HepG2 (cell line): Measurements from ENCODE around the gene RPL34. TPM values are rescaled to one million over a fixed set of nuclear protein-coding genes. Genes with fewer than 3 reads are reported as not detected.

Experiments
- AKAP8 ChIP-seq: sonication (generic); formaldehyde crosslinking; IDR thresholded peaks from 2 replicates; pipeline ENCODE4 v1.5.1; 2020; ENCODE audit warnings: mild to moderate bottlenecking, missing genetic modification reagents
- ARNT2 ChIP-seq: sonication (generic); formaldehyde crosslinking; IDR thresholded peaks from 2 replicates; pipeline ENCODE4 v1.8.0; 2022; ENCODE audit warnings: mild to moderate bottlenecking, low read depth, missing genetic modification reagents, moderate library complexity
- BRCA1 ChIP-seq: sonication (generic); formaldehyde crosslinking; IDR thresholded peaks from 2 replicates; pipeline ENCODE4 v1.4.0; 2020; ENCODE audit warnings: missing genetic modification reagents
- FOXA3 ChIP-seq: IDR thresholded peaks from 2 replicates; pipeline ENCODE4 v1.6.1; 2016; ENCODE audit warnings: missing genetic modification reagents, missing compliant biosample characterization
- GABPB1 ChIP-seq: IDR thresholded peaks from 2 replicates; pipeline ENCODE4 v1.6.1; 2016; ENCODE audit warnings: mild to moderate bottlenecking, missing genetic modification reagents, moderate library complexity, missing compliant biosample characterization
- HDAC2 ChIP-seq: sonication (generic); formaldehyde crosslinking; IDR thresholded peaks from 2 replicates; pipeline ENCODE4 v1.4.0; 2020; ENCODE audit warnings: missing genetic modification reagents
- HHEX ChIP-seq: IDR thresholded peaks from 2 replicates; pipeline ENCODE4 v1.6.1; 2016; ENCODE audit warnings: control low read depth
- HMG20A ChIP-seq: IDR thresholded peaks from 2 replicates; pipeline ENCODE4 v1.6.1; 2016; ENCODE audit warnings: borderline replicate concordance
- NR3C1 ChIP-seq: sonication (generic); formaldehyde crosslinking; IDR thresholded peaks from 2 replicates; pipeline ENCODE4 v1.4.0; 2020; ENCODE audit warnings: missing genetic modification reagents
- RBFOX2 ChIP-seq: fragments of 200-400 bp; formaldehyde crosslinking; IDR thresholded peaks from 2 replicates; pipeline ENCODE4 v1.6.1; 2017; ENCODE audit warnings: low read depth, mild to moderate bottlenecking, low read length
- SIX4 ChIP-seq: sonication (generic); formaldehyde crosslinking; IDR thresholded peaks from 2 replicates; pipeline ENCODE4 v1.4.0; 2020; ENCODE audit warnings: missing genetic modification reagents
- SMC3 ChIP-seq: IDR thresholded peaks from 2 replicates; pipeline ENCODE4 v1.6.1; 2011; ENCODE audit warnings: low read length, improper control_type of control experiment
- ZBTB7B ChIP-seq: sonication (generic); formaldehyde crosslinking; IDR thresholded peaks from 2 replicates; pipeline ENCODE4 v1.4.0; 2020; ENCODE audit warnings: missing genetic modification reagents
- ZC3H13 ChIP-seq: sonication (generic); formaldehyde crosslinking; IDR thresholded peaks from 2 replicates; pipeline ENCODE4 v1.8.1; 2023; ENCODE audit warnings: mild to moderate bottlenecking, missing genetic modification reagents, moderate library complexity
- ZNF101 ChIP-seq: sonication (generic); formaldehyde crosslinking; IDR thresholded peaks from 2 replicates; pipeline ENCODE4 v1.4.0; 2020; ENCODE audit warnings: mild to moderate bottlenecking, low read depth, missing genetic modification reagents, borderline replicate concordance
- ZNF121 ChIP-seq: sonication (generic); formaldehyde crosslinking; IDR thresholded peaks from 2 replicates; pipeline ENCODE4 v1.5.0; 2020; ENCODE audit warnings: mild to moderate bottlenecking, missing genetic modification reagents
- ZNF691 ChIP-seq: sonication (generic); formaldehyde crosslinking; IDR thresholded peaks from 2 replicates; pipeline ENCODE4 v1.4.0; 2020; ENCODE audit warnings: missing genetic modification reagents, low read depth, mild to moderate bottlenecking, borderline replicate concordance
- ZNF781 ChIP-seq: sonication (generic); formaldehyde crosslinking; IDR thresholded peaks from 2 replicates; pipeline ENCODE4 v1.5.1; 2020; ENCODE audit warnings: borderline replicate concordance, mild to moderate bottlenecking, missing genetic modification reagents; ENCODE audit errors: not compliant biosample characterization
- polyA plus RNA-seq, 8 experiments: library from polyadenylated mRNA; depleted of rRNA in 3 of 8; stranded (reverse) in 7 of 8; unstranded in 1 of 8; fragments of >200 nt; fragmentation: Illumina TruSeq in 4 of 8; extraction: Trizol in 4 of 8; gene quantifications; 2 replicates each; pipeline versions ENCODE4 v1.2.1 to v1.2.3, GENCODE V29; 2011 to 2016; ENCODE audit warnings: low read depth in 4 of 8, missing spikeins in 1 of 8, mixed read lengths in 1 of 8; ENCODE audit not compliant: insufficient read depth in 1 of 8
- total RNA-seq, 5 experiments: library from RNA; depleted of rRNA; stranded (reverse); fragments of >200 nt; fragmentation: Illumina TruSeq; extraction: Trizol; gene quantifications; 2 replicates each; pipeline ENCODE4 v1.2.3, GENCODE V29; 2016; ENCODE audit warnings: low read depth in 1 of 5
- TF ChIP-seq, protein P1 (sequence below): sonication (generic); formaldehyde crosslinking; IDR thresholded peaks from 2 replicates; pipeline ENCODE4 v1.8.1; 2023; ENCODE audit warnings: mild to moderate bottlenecking, missing genetic modification reagents
- TF ChIP-seq, protein P2 (sequence below): sonication (generic); formaldehyde crosslinking; IDR thresholded peaks from 2 replicates; pipeline ENCODE4 v1.9.0; 2021; ENCODE audit warnings: mild to moderate bottlenecking, missing genetic modification reagents
- TF ChIP-seq, protein P3 (sequence below): sonication (generic); formaldehyde crosslinking; IDR thresholded peaks from 2 replicates; pipeline ENCODE4 v1.4.0; 2020; ENCODE audit warnings: missing genetic modification reagents

The RPL34 gene
- total and polyA plus RNA-seq, 2 of the 13 experiments (the other 11 are each of a cell fraction or from before 2014, with no cell fraction given): 2,235 to 3,985 TPM

- TF ChIP-seq, protein P1, sequence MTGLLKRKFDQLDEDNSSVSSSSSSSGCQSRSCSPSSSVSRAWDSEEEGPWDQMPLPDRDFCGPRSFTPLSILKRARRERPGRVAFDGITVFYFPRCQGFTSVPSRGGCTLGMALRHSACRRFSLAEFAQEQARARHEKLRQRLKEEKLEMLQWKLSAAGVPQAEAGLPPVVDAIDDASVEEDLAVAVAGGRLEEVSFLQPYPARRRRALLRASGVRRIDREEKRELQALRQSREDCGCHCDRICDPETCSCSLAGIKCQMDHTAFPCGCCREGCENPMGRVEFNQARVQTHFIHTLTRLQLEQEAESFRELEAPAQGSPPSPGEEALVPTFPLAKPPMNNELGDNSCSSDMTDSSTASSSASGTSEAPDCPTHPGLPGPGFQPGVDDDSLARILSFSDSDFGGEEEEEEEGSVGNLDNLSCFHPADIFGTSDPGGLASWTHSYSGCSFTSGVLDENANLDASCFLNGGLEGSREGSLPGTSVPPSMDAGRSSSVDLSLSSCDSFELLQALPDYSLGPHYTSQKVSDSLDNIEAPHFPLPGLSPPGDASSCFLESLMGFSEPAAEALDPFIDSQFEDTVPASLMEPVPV (CRISPR knock-in tag): no peak
- TF ChIP-seq SIX4 (CRISPR knock-in tag) (no peak), ARNT2 (CRISPR knock-in tag) (no peak), ZNF121 (CRISPR knock-in tag) (no peak), ZC3H13 (CRISPR knock-in tag) (no peak), HMG20A (CRISPR knock-in tag) (peak; percentile 76; the same call in 1 of the 2 replicates), RBFOX2 (no peak), FOXA3 (CRISPR knock-in tag) (peak; percentile 91), ZNF691 (CRISPR knock-in tag) (no peak), AKAP8 (CRISPR knock-in tag) (no peak), NR3C1 (CRISPR knock-in tag) (no peak), GABPB1 (CRISPR knock-in tag) (no peak), HHEX (CRISPR knock-in tag) (peak; percentile 79), ZBTB7B (no peak), BRCA1 (CRISPR knock-in tag) (no peak), ZNF101 (no peak), ZNF781 (CRISPR knock-in tag) (no peak), SMC3 (no peak), HDAC2 (CRISPR knock-in tag) (no peak)
- TF ChIP-seq, protein P2, sequence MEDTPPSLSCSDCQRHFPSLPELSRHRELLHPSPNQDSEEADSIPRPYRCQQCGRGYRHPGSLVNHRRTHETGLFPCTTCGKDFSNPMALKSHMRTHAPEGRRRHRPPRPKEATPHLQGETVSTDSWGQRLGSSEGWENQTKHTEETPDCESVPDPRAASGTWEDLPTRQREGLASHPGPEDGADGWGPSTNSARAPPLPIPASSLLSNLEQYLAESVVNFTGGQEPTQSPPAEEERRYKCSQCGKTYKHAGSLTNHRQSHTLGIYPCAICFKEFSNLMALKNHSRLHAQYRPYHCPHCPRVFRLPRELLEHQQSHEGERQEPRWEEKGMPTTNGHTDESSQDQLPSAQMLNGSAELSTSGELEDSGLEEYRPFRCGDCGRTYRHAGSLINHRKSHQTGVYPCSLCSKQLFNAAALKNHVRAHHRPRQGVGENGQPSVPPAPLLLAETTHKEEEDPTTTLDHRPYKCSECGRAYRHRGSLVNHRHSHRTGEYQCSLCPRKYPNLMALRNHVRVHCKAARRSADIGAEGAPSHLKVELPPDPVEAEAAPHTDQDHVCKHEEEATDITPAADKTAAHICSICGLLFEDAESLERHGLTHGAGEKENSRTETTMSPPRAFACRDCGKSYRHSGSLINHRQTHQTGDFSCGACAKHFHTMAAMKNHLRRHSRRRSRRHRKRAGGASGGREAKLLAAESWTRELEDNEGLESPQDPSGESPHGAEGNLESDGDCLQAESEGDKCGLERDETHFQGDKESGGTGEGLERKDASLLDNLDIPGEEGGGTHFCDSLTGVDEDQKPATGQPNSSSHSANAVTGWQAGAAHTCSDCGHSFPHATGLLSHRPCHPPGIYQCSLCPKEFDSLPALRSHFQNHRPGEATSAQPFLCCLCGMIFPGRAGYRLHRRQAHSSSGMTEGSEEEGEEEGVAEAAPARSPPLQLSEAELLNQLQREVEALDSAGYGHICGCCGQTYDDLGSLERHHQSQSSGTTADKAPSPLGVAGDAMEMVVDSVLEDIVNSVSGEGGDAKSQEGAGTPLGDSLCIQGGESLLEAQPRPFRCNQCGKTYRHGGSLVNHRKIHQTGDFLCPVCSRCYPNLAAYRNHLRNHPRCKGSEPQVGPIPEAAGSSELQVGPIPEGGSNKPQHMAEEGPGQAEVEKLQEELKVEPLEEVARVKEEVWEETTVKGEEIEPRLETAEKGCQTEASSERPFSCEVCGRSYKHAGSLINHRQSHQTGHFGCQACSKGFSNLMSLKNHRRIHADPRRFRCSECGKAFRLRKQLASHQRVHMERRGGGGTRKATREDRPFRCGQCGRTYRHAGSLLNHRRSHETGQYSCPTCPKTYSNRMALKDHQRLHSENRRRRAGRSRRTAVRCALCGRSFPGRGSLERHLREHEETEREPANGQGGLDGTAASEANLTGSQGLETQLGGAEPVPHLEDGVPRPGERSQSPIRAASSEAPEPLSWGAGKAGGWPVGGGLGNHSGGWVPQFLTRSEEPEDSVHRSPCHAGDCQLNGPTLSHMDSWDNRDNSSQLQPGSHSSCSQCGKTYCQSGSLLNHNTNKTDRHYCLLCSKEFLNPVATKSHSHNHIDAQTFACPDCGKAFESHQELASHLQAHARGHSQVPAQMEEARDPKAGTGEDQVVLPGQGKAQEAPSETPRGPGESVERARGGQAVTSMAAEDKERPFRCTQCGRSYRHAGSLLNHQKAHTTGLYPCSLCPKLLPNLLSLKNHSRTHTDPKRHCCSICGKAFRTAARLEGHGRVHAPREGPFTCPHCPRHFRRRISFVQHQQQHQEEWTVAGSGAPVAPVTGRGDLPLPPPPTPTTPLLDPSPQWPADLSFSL (CRISPR knock-in tag): no peak
- TF ChIP-seq, protein P3, sequence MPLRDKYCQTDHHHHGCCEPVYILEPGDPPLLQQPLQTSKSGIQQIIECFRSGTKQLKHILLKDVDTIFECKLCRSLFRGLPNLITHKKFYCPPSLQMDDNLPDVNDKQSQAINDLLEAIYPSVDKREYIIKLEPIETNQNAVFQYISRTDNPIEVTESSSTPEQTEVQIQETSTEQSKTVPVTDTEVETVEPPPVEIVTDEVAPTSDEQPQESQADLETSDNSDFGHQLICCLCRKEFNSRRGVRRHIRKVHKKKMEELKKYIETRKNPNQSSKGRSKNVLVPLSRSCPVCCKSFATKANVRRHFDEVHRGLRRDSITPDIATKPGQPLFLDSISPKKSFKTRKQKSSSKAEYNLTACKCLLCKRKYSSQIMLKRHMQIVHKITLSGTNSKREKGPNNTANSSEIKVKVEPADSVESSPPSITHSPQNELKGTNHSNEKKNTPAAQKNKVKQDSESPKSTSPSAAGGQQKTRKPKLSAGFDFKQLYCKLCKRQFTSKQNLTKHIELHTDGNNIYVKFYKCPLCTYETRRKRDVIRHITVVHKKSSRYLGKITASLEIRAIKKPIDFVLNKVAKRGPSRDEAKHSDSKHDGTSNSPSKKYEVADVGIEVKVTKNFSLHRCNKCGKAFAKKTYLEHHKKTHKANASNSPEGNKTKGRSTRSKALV: no peak
These were observed 27.7 kb upstream of the RPL34 start (continued) for GRCh38 chr4:108592674-108592986.
